Subcutaneous adipose tissue (tissue), 4 donors: Measurements from ENCODE around the gene LRRC7. TPM values are rescaled to one million over a fixed set of nuclear protein-coding genes. Genes with fewer than 3 reads are reported as not detected.

Experiments used
- total RNA-seq, 4 donors: library from RNA; depleted of rRNA; stranded (reverse); fragments of >200 nt; gene quantifications; one replicate each; pipeline ENCODE4 v1.1.0, GENCODE V29; 2016
- TF ChIP-seq, protein P1 (sequence below): fragments of 450-650 bp; IDR thresholded peaks from one replicate; pipeline ENCODE4 v1.5.1; 2016; ENCODE audit warnings: low read depth, mild to moderate bottlenecking, control low read depth, antibody characterized with exemption, moderate library complexity

LRRC7 gene
- total RNA-seq, 4 donors from 2014 or later: not detected

DNA sequence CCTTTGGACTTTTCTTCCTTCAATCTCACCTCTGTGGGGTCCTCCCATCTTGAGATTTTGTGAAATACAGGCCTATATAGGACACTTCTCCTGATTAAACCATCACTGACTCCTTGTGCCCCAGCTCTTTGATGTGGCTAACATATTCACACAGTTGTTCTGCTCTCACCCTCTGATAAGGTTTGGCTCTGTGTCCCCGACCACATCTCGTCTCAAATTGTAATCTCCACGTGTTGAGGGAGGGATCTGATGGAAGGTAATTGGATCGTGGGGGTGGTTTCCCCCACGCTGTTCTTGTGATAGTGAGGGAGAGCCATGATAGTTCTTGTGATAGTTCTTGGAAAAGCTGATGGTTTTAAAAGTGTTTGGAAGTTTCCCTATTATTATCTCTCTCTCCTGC lies 19.7 kb downstream of the LRRC7 start:
- TF ChIP-seq, protein P1, sequence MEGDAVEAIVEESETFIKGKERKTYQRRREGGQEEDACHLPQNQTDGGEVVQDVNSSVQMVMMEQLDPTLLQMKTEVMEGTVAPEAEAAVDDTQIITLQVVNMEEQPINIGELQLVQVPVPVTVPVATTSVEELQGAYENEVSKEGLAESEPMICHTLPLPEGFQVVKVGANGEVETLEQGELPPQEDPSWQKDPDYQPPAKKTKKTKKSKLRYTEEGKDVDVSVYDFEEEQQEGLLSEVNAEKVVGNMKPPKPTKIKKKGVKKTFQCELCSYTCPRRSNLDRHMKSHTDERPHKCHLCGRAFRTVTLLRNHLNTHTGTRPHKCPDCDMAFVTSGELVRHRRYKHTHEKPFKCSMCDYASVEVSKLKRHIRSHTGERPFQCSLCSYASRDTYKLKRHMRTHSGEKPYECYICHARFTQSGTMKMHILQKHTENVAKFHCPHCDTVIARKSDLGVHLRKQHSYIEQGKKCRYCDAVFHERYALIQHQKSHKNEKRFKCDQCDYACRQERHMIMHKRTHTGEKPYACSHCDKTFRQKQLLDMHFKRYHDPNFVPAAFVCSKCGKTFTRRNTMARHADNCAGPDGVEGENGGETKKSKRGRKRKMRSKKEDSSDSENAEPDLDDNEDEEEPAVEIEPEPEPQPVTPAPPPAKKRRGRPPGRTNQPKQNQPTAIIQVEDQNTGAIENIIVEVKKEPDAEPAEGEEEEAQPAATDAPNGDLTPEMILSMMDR: no peak

DNA sequence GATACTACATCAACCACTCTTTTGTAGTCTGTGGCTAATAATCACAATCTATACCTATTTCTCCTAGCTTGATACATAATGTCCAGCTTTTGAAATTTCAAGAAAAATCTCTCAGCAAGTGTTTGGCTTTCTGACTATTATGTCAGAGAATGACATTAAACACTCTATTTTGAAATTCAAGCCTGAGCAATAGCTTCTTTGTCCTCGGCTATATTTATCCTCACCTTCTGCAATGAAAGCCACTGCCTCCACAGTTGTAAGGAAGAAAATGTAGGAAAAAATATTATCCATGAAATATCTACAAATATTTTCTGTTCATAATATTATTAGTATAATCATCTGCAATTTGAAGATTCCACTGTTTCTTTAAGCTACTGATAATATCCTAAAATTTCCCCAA lies 22.1 kb downstream of the LRRC7 start:
- TF ChIP-seq, protein P1: no peak

DNA sequence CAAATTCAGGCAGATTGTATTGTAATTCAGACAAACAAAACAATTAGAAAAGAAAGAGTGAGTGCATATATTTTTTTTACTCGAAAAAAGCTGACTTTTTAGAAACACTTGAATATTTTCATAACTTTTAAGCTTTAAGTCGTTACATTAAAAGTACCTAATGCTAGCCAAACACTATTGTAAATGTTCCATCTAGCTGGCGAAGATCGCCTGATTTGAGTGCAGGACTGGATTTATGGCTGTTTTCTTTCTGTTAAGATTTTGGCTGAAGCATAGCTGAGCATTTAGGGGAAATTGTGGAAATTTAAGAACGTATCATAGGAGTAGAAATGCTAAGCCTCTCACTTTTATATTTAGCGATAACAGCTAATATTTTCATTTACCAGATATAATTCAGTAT lies 24.6 kb downstream of the LRRC7 start:
- TF ChIP-seq, protein P1: no peak

DNA sequence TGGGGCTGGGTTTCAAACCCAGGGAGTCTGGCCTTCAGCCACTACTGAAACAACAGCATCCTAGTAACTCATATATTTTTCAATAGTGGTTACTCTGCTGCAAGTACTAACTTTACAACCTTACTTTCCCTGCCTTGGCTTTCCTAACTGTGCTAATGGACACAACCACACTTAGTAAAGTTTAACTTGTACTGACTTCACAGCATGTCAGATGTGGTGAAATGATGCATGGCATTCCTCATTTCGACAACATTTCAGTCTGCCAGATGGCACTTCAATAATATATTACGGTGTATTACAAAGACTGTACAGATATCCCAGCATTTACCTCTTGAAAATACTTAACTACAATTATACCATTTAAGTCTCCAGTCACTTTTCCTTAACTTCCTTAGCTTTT lies 27.8 kb downstream of the LRRC7 start:
- TF ChIP-seq, protein P1: no peak

DNA sequence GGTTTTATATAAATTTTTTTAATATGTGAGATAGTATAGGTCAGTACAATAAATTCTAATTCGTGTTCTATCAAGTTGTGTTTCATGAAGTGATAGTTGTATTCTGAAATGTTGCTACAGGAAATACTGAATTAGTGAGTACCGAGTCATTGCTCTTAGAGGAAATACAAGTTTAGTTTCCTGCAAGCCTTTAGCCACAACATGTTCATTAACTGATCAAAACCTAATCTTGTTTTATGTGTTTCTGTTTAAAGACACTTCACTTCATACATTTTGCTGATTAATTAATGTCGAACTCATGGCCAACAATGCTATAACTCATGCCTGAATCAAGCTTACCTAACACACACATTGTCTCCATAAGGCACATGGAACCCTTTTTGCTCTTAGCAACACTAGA lies 43.6 kb downstream of the LRRC7 start:
- TF ChIP-seq, protein P1: no peak

DNA sequence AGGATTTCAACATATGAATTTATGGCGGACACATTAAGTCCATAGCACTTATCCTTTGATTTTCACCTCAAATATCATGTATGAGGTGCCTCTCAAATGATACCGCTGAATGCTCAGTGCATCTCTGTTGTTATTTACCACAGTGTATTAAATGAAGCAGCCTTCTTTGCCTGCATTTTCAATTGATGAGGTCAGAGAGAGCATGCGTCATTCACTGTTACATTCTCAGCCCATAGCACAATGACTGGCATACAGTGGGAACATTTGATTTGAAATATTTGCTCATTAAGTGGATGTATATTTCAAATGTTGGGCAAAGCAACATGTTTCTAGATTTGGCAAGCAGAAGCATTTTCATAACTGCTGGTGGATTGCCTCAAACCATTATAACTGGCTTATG lies 45.7 kb downstream of the LRRC7 start:
- TF ChIP-seq, protein P1: no peak

DNA sequence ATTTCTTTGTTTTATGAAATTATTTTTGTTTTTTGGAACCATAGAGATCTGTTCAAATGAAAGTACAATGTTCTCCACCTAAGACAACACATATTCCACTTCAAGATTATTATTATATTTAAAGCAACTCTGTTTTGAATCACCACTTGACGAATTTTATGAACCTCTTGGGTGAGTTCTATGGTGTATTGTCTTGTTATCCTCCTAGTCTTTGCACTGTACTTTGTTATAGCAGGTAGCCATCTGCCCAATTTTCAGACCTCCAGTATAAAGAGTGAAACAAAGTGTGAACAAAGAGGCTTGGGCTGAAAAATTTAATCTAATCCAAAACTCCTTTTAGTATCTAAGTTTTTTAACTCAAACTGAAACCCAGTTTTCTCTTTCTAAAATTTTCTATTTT lies 71.0 kb downstream of the LRRC7 start:
- TF ChIP-seq, protein P1: no peak

DNA sequence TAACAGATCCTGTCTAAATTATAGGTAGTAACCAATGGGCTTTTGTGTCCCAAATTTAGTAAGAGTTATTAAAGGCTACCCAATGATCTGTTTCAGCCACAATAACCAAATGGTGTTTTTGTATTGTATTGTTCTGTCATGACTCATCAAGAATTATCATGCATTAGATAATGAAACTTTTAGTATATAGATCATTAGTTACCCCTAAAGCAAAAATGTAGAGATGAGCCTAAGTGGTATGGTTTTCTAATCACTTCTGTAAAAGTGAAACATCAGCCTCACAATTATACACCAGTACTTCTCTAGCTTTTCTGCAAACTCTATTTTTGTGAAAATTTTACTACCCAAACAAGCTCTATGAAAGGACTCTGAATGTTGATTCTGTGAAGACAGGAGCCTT lies 71.4 kb downstream of the LRRC7 start:
- TF ChIP-seq, protein P1: no peak
